HG03571 (cell line): ENCODE results near the gene PSAPL1.

Experiments used
- ATAC-seq: cut with Tn5 transposase; IDR thresholded peaks from one replicate; pipeline ENCODE4 v1.9.1; 2021; ENCODE audit not compliant: unreplicated experiment

Gene PSAPL1

DNA sequence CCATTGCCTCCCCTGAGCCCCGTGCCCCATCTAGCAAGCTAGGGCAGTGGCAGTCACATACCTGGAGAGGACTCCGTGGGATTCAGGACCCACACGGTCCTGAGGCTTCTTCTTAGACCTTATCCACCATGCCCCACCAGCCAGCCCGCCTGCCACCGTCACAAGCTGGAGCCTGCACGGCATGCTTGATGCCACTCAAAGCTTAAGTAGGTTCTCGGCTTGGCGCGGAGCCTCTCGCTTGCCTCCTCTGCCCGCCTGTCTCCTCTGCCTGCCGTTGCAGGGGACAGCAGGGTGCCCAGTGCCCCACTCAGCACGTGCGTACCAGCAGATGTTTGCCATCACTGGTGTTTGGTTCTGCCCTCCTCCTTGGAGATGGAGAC is 14.1 kb downstream of the PSAPL1 start:
- no peak for ATAC-seq

DNA sequence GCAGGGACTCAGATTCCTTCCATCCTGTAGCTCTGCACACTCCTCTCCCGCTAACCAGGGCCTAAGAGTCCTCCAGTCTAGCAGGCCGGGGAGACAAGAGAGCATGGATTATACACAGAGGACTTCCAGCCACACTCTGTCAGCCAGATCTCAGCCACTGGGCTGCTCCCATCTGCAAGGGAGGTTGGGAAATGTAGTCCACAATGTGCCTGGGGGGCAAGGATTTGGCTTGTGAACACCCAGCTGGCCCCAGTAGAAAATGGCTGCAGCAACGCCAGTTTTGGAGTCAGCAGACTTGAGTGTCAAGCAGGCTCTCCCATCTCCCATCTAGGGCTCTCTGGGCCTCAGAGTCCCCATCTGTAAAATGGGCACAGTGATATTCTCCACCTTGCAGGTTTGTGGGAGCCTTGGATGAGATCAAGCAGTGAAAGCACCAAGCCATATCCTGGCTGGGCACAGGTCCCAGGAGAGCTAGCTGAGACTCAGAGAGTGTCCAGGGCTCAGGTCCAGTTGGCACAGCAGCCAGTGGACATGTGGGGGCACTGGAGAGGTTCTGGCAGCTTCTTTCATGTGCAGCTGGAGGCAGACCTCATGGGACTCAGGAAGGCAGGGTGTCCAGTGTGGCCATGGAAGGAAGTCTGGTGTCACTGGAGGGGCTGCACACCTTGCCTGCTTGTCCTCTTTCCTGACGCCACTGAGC is 14.6 kb downstream of the PSAPL1 start:
- no peak for ATAC-seq

DNA sequence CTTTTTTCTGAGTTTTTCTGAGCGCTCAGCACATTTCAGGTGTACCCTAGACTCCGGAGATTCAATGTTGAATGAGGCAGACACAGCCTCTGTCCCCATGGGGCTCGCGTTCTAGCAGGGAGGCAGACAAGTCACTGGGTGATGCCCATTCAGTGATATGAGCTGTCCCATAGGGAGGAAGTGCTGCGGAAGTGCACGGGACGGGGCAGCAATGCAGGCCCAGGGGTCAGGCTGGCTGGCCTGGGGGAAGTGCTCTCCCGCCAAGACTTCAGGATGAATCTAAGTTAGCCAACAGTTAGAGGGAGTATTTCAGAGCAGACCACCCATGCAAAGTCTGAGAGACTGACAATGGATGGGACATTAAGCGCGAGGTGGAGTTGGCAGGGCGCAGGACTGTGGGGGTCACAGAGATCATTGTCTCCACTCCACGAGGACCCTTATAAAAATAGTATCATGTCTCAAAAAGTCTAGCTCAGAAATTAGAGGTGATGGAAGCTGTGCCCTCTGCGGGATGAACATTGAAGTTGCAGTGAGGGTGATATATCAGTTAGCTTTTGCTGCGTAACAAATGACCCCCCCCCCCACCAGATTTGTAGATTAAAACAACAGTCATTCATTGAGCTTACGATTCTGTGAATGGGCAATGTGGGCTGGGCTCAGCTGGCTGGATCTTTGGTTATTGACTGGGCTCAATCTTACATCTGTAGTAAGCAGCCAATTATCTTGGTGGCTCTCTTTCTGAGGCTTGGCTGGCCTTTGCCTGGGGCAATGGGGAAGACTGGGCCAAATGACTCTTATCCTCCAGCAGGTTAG is 16.4 kb downstream of the PSAPL1 start:
- no peak for ATAC-seq

DNA sequence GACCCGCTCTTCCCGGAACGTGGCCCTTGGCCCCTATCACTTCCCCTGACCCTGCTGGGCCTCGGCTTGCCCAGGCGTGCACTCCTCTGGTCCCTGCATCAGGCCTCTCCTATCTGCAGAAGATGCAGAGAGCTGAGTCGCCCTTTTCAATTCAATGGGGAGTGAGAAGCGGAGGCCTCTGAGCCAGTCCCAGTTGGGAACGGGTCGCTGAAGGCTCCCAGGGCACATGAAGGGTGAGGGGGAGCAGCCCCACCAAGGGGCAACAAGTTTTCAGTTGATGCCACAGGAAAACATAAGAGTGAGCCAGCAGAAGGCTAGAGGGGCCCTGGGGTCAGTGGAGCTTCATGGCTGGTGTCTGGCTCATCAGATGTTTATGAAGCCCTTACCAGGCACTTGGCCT is 17.1 kb downstream of the PSAPL1 start:
- no peak for ATAC-seq

DNA sequence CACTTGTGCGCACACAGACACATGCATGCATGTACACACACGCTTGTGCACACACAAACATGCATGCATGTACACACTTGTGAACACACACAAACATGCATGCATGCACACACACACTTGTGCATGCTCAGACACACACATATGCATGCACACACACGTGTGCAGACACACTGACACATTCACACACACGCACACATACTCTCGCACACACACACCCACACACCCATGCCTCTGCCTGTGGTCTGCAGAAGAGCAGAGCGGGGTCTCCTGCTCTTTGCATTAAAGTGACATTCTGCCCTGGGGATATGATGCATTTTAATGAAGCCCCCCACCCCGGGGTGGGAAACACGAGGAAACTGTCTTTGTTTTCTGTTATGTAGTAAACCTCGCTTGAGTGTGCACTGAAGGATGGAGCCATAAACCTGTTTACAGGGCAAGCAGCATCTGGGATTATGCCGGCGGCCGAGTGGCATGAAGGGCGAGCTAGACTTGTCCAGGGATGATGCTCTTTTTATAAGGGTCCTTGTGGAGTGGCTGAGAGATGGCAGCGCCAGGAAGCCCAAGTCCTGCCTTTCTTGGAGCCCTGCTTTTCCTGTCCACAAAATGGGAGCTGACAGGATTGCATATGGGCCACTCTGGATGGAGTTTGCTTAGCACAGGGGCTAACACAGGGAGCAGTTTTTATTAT is 17.8 kb downstream of the PSAPL1 start:
- no peak for ATAC-seq

DNA sequence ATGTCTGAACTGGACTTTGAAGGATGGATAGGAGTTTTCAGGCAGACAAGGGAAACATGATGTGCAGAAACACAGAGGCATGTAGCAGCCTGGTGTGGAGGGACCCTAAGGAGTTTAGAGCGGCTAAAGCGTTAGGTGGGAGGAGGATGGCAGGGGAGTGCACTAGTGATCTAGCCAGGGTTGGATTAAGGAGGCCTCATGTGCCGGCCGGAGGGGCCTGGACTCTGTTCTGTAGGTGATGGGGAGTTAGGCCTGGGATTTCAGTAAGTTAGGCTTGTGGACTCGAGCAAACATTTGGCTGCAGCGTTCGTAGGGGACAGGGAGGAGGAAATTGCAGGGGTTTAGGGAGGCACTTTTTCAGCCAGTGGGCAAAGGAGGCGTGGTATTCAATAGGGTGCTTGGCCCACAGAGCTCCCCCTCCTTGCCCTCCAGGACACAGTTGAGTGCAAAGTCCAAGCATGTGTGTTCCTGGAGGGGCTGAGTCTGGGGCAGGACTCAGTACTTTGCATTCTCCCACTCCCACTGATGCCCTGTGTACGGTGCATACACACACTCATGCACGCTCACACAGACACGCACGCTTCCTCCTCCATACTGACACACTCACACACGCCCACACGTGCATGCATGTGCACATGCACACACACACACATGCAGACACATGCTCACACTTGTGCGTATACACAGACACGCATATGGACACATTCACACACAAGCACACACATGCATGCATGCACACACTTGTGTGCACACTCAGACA is 18.6 kb downstream of the PSAPL1 start:
- no peak for ATAC-seq

DNA sequence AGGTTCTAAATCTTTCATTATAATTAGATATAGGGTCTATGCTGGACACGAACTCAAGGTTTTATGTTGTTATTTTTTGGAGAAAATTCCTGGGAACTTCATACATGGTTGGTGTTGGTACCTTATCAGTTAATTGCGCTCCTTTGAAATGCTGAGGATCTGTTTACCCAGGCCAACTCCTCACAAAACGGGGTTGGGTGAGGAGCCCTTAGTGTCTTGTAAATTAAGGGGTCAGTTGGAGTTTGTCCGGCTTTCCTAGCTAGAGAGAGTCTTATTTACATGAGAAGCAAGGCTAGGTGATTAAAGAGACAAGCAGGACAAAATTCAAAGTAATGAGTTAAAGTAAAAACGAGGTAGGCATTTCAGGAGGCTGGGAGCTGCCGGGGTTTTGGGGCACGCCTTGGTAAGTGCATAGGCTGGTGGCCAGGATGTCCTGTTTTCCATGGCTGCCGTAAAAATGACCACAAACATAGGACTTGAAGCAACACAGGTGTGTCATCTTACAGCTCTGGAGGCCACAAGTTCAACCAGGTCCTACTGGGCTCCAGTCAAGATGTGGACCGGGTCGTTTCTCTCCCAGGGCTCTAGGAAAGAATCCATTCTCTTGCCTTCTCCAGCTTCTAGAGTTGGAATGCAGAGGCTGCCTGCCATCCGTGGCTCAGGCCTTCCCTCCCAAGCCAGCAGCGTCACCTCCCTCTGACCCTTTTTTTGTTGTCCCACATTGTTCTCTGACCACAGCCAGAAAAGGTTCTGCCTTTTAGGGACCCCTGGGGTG is 19.8 kb downstream of the PSAPL1 start:
- ATAC-seq = no peak

DNA sequence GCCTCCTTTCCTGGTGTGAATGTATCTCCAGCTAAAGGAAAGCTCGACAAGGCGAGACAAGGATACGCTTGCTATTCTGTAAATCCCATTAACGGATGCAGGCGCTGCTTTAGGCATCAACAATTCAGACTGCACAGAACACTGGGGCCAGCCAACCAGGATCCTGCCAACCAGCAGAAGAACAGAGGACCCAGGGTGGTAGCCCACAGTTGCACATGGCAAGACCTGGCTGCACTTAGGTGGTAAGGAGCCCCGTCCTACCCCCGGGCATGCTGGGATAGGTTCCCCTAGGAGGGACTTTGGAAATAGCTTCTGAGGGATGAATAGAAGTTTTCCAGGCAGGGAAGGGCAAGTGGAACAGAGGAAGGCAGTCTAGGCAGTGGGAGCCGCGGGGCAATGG is 20.7 kb downstream of the PSAPL1 start:
- no peak for ATAC-seq

DNA sequence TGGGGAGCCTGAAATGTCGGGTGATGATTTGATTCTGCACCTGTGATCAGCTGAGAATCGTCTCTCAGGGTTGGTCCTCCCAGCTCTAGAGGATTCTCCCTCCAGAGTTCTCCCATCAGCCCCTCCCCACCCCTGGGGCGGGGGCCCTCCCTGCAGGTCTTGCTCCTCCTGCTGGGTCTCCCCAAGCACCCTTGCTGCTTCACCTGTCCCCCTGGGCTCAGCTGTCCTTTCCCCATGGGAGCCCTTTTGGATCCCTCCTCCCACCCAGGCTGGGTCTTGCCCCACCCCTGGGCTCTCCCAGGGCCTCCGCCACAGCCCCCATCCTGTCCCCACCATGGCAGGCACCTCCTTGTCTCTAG is 22.2 kb downstream of the PSAPL1 start:
- no peak for ATAC-seq

DNA sequence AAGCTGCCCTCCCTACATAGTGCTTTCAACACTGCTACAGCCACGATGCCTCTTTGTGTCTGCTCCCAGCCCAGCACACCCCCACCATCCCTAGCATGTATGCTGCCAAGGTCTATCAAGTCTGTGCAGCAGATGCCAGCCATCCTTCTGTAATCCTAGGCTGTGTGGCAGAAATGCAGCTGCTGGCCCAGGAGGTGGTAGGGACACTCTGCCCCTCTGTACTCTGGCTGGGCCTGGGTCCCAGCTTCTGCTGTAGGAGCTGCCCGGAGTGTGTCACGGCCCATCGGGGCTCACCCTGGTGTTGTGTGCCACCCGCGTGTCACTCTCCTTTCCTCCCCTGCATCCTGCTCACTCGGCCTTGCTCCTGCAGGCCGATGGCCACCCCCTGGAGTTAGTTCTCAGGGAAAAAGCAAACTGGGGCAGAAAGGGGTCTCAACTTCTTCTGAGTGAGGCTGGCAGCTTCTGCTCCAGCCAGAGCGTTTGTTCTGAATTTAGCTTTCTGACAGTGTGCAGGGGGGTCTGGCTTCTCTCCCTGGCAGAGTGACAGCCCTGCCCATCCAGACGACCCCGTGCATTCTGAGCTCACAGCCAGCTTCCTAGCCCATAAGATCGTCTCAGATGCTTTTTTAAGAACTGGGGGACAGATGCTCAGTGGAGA is 22.7 kb downstream of the PSAPL1 start:
- no peak for ATAC-seq

DNA sequence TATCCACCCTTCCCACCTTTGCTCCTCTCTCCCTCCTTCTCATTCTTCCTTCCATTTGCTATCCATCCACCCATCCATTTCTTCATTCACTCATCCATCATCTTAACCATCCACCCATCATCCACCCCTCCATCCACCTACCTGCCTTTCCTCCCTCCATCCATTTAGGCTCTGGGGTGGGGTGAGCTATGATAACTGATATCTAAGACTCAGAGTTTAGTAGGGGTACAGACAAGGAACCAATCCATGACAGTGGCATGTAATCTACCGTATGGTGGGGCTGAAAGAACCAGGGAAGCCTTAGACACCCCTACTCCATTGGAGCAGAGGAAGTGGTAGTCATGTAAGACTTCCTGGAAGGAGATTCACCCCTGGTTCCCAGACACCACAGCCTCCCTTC is 23.2 kb downstream of the PSAPL1 start:
- ATAC-seq = no peak

DNA sequence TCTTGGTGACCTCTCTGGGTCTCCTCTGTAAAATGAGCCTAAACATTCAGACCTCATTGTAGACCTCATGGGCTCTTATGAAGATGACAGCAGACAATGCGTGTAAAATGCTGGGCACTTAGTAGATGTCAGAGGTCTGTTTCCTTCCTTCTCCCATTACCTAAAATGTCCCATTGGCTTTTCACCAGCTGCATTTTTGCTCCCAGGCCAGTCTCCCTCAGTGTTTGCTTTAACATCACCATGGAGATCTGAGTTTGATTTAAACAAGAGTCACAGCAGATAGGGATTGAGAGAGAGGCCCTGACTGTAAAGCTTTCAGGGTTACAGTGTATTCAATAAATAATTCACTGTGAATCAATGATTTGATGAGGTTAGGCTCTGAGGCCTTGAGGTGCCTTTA is 24.3 kb downstream of the PSAPL1 start:
- ATAC-seq = no peak

DNA sequence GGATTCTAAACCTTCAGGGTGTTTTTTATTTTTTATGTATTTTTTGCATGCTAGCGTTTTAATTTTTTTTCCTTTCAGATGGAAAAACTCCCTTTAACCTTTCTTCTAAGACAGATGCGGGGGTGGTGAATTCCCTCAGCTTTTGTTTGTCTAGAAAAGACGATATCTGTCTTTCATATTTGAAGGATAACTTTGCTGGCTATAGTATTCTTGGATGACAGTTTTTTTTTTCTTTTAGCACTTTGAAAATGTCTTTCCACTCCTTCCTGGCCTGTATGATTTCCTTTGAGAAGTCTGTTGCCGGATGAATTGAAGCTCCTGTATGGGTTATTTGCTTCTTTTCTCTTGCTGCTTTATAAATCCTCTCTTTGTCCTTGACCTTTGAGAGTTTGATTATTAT is 26.6 kb downstream of the PSAPL1 start:
- ATAC-seq = no peak

DNA sequence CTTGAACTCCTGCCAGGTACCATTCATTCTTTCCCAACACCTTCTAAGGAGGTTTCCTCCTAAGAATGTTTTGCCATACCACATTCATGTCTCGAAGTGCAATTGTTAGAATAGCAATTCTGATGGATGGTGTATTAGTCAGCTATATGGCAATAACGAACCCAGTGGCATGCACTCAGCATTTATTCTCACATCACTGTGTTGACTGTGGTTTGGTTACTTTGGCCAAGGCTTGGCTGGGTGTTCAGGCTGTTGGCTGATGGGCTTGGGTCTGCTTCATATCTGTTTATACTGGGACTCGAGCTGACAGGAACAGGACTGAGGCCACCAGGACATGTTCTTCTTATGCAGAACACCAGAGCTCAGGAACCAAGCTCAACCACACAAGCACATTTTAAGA is 31.7 kb downstream of the PSAPL1 start:
- no peak for ATAC-seq

DNA sequence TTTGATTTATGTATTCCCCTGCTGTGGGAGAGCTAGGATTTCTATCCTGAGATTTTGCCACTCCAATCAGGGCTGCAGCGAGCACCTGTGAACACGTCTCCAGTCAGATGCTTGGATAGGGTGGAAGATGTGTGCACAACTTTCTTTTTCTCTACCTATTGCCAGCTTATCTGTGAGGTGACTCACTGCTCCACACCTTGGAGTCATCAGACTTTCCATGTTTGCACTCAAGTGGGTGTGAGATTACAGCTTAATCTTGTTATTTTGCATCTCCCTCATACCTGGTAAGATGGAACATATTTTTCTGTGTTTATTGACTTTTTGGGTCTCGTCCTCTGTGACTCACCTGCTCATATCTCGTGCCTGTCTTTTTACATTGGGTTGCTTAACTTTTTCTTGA is 32.2 kb downstream of the PSAPL1 start:
- no peak for ATAC-seq

DNA sequence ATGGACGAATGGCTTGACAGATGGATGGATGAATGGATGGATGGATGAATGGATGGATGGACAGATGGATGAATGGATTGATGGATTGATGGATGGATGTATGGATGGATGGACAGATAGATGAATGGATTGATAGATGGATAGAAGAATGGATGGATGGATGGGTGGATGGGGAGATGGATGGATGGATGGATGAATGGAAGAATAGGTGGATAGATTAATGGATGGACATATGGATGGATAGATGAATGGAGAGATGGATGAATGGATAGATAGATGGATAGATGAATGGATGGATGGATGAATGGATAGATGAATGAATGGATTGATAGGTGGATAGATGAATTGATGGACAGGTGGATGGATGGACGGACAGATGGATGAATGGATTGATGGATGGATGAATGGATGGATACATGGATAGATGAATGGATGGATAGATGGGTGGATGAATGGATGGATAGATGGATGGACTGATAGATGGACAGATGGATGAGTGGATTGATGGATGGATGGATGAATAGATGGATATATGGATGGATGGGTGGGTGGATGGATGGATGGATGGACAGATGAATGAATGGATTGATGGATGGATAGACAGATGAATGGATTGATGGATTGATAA is 33.9 kb downstream of the PSAPL1 start:
- no peak for ATAC-seq

DNA sequence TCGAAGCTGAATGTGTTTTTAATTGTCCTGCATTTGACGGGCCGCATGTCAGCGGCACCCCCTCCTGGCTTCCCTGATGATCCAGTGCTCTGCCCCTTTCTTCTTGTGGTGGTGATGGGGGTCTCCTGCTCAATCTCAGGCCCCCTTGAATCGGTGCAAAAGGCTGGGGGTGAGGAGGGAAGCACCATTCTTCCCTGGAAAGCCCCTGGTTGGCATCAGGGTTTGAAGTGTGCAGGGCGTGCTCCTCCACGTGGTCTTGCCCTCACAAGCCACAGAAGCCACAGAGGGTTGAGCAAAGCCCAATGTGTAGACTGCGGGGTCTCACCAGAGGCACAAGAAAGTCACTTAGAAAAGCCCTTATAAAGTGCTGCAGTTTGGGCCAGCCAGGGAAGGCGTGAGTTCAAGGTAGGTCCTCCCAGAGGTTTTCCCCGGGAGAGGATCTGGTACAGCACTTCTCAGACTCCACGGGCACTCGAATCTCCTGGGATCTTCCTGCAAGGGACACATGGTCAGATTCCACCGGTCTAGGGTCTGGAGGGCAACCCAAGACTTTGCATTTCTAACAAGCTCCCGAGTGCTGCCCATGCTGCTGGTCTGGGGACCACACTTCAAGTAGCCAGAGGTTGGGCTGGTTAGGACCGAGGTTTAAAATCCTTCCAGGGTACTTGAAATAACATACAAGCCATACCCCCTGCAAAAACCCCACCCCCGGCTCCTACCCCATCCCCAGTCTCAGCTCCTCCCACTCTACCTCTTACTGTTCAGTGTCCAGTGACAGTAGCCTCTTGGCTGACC is 35.1 kb downstream of the PSAPL1 start:
- ATAC-seq = no peak

DNA sequence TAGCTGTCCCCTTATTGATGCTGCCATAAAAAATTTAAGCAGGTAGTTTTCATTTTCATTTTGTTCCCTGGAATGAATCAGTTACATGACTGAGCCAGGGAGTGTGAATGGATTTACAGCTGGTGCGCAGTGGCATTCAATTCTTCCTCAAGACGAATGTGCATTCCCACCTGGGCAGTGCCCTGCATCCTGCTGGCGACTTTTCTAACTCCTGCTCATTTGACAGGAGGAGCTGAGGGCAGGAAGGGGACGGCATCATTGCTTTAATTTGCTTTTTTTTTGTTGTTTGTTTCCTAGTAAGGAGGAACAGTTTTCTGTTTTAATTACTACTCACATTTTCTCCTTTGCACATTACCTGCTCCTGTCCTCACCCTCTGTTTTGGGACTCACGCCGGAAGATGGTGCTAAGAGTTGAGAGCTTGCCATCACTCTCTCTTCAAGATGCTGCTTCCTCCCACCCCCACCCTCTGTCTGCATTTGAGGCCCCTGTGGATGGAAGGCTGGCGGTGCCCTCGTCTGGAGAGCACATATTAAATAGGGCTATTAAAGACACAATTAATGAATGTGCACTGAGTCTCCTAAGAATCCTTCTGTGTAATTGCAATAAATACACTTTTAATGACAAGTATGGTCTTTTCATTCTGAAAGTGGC is 35.8 kb downstream of the PSAPL1 start:
- ATAC-seq = no peak

DNA sequence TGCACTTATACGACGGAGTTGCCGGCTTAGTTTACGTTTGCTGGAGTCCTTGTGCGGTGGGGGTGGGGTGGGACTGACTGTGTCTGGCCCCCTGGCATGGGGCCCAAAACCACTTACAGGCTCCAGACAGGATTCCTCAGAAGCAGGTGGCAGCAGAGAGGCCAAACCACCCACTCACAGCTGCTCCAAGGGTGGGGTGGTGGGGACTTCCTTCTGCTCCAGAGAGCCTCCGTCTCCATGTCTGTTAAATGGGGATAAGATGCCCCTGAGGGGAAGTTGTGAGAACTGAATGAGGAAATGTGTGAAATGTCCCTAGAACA is 36.7 kb downstream of the PSAPL1 start:
- no peak for ATAC-seq
